ENCODE measurements around the gene COMMD2.

The COMMD2 gene

DNA sequence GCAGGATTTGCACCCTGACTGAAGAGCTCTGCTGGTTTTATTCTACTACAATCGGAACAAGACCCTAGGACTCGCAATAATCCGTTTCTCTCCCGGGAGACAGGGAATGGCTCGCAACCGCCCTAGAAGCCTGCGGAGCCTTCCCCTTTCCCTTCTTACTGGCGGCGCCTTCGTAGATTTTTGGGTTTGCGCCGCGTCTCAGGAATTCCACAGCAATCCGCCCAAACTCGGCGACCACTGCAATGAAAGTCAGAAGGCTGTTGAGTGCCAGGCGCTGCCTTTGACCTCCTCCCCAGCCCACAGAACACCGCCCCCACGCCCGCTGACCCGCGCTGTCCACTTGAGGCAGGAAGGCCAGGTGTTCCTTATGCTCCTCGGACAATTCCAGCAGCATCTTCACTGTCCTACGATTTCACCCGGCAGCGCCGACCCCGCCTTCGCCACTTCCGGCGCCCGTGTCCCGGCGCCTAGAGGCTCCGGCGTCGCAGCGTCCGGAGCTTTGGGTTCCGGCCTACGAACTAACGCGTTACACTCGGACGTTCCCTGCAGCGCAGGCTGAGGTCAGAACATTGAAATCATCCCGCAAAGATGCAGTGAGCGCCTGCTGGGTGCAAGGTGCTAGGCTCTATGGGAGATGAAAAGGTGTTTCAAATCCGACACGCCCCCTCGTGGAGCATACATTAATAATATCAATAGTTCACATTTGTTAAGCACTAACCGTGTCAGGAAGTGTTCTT, at the start of gene COMMD2:
COMMD2 (minus strand) TSS at position 439 of the 737 bp plus-strand sequence; CDS start at position 394, 45 bp downstream.
- DNase-seq = peak; percentile 96

DNA sequence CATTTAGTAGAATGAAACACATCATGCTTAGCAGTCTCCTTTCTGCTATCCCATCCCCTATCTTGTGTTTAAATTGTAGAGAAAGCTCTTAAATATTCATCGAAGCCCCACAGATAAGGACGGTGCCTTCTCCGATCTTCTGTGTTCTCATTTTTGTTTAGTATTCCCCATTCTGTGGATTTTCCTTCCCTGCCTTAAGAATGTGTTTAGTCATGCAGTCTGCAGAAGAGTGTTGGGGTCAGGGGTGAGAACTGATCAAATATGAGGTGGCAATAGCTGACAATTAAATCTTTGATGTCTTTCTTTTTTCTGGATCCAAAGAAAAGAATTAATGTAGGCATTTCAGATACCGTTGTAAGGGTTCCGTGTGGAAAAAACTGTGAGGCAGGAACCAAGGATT, 49.4 kb upstream of the COMMD2 start:
- no peak for DNase-seq

DNA sequence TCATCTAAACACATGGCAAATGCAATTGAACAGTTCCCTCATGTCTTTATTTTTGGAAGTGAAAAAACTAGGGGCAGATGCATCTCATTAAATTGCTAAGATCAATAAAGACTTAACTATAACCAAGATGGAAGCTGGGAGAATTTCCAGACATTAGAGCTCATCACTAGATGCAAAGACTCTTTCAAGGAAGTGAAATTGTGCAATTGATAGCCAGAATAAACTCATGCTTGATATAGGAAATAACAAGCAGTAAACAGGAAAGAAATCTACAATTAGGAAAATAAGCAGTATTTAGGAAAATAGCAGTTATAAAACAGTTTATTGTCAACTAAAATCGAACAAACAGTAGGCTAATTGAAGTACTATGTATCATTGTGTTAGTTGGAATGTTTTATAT, 48.9 kb upstream of the COMMD2 start:
- DNase-seq = no peak

DNA sequence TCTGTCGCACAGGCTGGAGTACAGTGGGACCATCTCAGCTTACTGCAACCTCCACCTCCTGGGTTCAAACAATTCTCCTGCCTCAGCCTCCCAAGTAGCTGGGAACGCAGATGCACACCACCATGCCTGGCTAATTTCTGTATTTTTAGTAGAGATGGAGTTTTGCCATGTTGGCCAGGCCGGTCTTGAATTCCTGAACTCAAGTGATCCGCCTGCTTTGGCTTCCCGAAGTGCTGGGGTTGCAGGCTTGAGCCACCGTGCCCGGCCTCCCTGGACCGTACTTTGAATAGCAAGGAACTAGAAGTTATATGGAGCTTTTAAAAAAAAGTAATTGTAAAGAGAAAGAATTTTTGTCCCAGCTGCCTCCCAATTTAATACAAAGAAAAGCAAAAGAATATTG, 48.4 kb upstream of the COMMD2 start:
- DNase-seq = no peak

DNA sequence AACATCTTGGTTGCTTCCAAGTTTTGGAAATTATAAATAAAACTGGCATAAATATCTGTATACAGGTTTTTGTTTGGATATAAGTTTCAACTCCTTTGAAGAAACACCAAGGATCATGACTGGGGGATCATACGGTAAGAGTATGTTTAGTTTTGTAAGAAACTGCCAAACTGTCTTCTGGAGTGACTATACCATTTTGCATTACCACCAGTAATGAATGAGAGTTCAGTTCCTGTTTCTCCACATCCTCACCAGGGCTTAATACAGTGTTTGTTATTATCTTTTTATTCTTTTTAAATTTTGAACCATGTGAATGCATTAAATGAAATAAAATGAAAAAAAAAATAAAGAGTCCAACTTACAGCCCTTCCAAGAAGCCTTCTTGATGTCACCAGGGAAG, 43.7 kb upstream of the COMMD2 start:
- DNase-seq = no peak

DNA sequence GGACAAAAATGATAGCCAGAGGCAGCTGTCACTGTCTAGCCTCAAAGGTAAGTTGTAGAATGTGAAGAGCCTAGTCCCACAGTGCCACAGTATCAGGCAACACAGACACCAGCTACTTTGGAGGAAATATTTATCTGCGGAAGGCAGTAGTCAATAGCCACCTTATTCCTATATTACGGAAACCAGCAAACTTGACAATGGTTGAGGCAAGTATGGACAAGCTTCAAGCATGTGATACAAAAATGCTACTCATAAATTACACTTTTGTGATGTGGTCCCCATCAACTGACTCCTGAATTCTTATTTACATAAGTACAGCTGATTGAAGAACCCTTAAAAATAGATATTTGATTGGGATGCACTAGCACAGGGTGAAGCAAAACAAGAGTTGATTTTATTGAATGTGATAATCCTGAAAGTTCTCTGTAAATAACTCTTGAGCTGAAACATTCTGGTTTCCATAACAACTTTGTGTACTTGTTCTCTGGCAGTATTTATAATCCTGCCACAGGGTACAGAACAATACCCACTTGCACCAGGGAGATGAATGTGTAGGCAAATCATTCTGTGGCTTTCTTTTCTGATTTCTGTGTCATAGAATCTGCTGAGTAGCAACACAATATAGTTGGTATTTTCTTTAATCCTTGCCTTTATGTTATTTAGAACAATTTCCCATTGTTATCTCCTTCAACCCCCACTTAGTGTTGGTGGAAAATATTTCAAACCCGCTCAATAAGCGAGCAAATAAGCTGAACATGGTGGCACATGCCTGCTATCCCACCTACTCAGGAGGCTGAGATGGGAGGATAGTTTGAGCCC, 40.4 kb upstream of the COMMD2 start, which contains the start of gene ANKUB1:
ANKUB1 (minus strand) TSS at position 103 of the 819 bp plus-strand sequence. CDS start 188 bp downstream, outside the sequence.
- DNase-seq = peak; percentile 67

DNA sequence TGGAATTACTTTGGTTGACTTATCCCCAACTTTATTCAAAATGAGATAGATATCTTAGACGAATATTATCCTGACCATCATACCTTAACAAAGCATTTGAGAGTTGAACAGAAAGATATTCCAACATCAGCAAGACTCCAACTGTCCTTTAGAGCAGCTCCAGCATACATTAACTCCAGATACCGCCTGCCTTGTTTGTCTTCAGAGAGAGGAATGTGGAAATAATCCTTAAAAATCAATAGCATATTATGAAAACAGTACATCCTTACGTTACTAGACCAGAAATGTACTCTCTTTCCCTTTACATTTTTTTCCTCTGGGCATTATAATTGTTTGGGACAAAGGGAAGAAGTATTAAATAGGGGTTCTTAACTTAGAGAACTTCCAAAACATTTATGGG, 38.4 kb upstream of the COMMD2 start:
- DNase-seq = no peak

DNA sequence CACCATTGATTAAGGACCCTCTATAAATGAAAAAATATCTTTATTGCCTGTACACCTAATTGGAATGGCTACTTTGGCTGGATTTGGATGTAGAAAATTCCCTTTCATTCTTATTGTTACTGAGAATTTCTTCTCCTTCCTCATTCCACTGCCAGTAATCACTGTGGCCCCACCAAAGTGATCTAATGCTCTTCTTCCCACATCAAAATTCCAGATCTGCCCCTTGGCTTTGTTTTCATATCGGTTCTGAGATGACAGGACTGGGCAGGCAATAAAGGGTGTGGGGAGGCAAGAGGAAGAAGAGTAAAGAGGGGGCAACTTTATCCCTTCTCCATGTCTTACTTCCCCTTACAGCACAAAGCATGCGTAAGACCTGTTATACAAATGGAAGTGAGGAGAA, 38.0 kb upstream of the COMMD2 start:
- no peak for DNase-seq

DNA sequence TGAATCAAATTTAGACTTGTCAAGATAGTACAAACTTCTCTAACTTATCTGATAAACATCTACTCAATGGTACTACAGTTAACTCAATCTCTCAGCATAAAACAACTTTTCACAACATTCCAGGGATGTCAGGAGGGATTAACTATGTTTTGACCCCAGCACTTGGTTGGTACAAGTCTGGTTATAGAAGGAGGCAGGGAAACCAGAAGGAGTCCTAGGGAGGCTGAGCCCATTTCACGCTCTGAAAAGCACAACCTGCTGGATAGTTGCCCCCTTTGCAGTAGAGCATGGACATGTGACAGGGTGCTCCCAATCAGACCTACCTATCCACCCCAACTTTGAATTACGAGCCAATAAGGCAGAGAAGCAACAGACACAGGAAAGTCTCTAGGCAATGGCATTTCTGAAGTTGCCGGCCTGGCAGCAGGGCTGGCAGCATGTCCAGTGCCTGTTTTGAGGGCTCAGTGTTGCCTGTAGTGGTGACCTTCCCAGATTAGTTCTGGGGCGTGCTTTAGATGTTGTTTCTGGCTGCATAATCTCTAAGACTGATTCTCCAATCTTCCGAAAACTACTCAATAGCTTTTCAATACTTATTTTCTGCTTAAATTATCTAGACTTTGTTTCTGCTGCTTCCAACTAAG, 31.9 kb upstream of the COMMD2 start:
- no peak for DNase-seq

DNA sequence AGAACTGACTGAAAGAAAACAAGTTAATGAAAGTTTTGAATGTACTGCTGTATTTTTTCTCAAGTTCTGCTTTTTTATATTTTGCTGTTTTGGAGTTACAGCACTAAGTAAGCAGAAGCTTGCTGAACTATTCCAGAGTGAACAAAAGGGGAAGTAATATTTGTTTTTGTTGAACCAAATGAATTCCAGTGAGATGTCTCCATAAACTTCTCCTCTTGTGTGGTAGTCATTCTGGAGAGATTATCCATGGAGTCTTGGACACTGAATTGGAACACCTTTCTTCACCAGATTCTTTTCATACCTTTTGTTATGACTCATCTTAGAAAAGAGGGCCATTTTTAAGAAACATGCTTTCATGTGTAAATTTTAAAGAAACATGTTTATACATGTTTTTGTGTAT, 31.3 kb upstream of the COMMD2 start:
- no peak for DNase-seq

DNA sequence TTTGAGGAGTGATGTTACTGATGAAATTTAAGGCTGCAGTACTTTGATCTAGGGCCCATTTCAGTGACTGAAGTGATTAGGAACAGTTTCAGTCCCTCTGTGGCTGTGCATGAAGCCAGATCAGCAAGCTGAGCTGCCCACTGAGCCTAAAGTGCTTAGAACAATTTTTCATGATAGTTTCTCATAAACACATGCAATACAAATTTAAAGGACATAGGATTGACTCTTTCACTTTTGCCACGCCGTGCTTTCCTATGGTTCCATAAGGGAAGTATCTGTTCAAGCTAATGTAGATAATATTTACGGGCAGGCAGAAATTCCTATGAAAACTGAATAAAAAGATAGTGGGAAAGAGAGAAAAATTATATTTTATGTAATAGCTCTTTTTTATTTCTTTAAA, 29.5 kb upstream of the COMMD2 start:
- no peak for DNase-seq

DNA sequence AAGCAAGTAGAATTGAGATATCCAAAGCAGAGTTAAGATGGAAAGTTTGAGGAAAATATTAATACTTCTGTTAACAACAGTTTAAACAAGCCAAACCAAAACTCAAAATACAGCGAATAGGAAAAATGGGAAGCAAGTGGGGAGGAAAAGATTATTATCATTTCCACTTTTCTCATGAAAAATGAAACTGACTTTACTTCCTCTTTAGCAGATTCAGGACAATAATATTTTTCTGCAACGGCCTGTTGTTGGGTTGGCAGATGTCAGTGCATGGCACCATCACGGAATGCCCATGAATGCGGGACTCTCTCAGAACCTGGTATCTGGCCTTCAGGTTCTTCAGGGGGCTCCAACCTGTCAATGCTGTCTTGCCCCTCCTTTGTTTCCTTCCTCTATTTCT, 28.9 kb upstream of the COMMD2 start:
- DNase-seq = no peak

DNA sequence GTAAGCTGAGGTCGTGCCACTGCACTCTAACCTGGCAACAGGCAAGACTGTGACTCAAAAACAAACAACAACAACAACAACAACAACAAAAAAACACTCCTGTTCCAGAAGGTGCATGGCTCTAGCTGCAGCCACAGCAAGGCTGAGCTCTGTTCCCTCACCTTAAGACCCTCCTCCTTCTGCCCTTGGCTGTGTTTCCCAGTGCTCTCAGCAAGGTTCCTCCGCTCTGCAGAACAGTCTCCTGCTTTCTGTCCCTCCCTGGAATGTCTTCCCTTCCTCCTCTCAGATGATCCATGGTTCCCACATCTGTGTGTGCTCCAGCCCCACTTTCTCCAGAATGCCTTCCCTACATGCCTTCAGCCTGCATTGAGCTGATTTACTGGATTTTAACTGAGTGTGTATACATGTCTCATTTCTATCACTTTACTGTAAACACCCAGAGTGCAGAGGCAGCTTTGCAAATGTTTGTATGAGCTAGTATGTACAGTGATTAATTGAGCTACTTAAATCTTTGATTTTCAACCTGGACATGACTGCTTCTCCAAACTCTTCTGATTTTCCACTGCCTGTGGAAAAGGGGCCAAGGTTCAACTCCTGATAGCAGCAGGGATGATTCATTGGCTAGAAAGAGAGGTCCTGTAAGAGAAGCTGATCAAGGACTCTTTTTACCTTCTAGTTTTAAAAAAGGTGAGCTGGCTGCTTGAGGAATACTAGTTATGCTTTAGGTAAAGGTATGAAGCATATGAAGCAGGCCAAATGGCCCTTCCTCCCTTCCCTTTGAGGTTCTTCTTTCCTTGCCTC, 25.3 kb upstream of the COMMD2 start:
- DNase-seq = no peak

DNA sequence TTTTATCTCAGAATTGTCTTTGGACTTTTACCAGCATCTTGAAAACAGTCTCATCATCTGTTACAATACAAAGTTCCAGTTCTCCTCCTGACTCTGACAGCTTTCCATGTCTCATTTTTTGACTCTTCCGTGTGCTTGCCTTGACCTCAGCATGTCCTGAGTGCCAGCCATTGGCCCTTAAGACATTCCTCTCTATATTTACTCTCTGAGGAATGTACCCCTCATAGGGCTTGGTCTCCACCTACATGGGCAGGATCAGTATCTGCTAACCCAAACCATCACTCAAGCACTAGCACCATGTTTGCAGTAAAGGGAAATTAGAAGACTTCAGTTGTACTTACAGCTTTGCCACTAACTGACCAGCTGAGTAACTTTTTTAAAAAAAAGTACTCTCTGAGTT, 23.9 kb upstream of the COMMD2 start:
- DNase-seq = no peak

DNA sequence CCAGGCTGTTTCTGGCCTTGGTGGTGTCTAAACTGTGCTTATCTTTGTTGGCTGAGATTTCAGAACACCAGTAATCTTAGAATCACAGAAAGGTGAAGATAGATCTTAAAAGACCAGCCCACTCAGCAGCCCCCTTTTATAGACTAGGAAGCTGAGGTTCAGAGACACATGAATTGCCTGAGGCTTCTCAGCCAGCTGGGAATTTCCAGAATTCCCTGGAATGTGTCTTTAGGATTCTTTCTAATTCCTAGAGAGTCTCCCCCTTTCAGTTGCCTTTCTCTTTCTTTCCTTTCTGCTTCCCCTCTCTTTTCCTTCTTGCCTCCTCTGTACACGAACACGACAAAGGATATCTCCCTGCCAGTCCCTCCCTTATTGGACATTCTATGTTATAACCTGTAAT, 20.6 kb upstream of the COMMD2 start:
- no peak for DNase-seq

DNA sequence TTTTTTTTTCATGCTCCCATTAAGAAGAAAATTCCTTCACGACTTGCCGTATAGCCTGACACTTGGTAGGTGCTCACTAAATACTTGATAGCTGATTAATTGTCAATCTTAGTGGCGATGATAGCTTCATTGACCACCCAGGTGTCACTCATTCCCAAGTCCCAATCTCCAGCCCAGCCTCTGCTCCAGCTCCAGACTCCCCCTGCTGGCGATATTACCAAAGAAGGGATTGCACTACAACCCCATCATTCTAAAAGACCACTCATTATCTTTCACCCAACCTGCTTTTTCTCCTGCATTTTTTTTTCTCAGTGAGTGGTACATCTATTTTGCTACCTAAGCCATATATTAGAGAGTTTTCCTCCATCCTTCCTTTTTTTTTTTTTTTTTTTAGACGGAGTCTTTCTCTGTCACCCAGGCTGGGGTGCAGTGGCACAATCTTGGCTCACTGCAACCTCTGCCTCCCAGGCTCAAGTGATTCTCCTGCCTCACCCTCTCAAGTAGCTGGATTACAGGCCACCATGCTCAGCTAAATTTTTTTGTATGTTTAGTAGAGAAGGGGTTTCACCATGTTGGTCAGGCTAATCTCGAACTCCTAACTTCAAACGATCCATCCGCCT, 19.5 kb upstream of the COMMD2 start:
- DNase-seq = peak; percentile 35

DNA sequence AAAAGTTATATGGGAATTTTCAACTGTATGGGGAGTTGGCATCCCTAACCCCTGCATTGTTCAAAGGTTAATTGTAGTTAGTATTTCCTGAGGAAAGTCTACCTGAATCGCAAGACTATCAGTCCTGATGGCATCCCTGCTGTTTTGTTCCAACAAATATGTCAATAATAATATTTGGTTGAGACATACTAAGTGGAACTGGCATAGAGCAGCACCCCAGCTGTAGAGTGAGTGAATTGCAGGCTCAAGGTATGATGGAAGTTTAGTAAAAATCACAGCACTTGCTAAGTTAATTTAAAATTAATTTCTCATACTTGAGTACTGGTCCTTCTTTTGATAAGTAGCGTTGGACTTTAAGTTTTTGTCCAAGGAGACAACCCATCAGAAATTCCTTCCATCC, 18.0 kb upstream of the COMMD2 start:
- DNase-seq = no peak

DNA sequence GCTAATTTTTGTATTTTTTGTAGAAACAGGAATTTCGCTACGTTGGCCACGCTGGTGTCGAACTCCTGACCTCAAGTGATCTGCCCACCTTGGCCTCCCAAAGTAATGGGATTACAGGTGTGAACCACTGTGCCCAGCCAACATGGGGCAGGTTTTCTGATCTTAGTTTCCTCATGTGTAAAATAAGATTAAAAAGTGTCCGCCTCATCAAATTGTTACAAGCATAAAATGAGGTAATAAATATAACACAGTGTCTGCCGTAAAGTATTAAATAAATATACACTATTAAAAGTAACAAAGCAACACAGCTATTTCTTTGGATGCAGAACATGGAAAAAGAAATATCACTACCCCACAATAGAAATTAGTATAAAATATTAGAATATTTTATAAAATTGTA, 16.4 kb upstream of the COMMD2 start:
- no peak for DNase-seq

DNA sequence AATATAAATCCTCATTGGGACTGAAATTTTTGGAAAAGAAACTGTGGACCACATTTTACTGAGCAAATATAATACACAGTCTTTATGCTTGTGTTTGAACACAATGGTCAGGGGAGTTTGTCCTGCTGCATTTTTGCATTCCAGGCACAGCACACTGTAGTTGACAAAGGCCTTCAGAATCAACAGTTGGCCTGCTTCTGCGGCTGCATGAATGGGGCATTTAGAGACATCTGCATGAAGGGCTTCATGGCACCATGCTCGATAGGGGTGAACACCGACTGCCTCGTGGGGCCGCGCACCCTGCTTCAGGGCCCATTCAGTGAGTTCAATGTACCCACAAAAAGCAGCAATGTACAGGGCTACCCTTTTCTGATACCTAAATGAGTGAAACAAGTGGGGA, 15.4 kb upstream of the COMMD2 start:
- DNase-seq = no peak

DNA sequence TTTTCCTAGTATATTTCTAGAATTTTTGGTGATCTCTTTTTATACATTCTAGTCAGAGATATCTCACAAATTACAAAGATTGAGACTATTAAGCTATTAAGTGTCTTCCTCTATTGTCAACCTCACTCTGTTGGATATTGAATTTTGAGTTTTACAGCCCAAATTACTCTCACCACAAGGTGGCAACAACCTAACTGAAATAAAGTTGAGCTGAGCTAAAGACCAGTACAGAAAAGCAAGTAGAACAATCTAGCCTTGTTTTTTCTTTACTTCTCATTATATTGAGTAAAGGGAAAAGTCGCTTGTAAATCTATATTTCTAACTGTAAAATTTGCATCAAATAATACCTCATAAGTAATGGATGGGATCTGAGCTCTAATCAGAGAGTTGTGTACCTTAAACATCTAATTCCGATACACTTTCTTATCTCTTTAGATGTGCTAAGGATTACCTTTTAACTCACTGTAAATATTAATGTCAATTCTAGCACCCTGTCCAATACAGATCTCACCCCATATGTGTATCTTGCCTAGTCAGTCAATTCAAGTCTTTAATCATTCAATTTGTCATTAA, 13.6 kb upstream of the COMMD2 start:
- no peak for DNase-seq

DNA sequence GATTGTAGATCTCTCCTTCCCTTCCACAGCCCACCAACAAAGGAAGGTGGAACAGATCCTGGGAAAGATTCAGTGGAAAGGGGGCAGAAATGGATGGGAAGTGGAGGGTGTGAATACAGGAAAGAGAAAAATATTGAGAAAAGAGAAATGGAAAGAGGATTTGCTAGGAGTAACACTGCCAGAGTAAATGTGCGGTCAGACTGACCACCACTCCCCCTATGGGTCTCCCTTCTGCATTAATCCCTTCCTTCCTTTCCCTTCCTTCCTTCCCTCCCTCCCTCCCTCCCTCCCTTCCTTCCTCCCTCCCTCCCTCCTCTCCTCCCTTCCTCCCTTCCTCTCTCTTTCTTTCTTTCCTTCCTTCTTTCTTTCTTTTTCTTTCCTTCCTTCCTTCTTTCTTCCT, 12.0 kb upstream of the COMMD2 start:
- DNase-seq = no peak

DNA sequence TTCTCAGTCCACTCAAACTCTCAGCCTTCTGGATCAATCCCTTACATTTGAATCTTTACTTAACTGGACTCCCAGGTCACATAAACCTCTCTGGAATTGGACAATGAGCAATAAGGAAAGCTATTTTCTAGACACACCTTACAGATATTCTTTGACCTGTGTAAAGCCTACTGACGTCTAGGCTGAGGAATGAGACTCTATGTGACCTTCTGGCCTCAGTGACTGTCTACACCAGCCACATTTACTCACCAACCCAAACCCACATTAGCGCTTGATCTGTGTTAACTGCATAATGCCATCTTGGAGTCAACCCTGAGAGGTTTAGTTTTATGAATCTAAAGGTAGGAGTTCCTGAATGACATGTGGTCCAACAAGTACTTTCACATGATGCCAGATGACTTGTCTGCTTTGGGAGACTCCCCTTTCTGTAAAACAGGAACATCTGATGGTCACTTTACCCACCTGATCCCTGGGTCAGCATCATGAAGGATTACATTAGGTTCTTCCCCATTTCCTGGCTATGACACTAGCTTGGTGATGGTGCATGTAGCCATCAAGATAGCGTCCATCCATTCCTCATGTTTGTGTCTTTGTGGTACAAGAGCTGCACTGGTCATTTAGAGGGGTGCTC, 11.4 kb upstream of the COMMD2 start:
- no peak for DNase-seq

Data from NCI-H774 (cell line).